HG03571 (cell line): Measurements from ENCODE around the gene NRSN2.
"Not testable (repeated sequence)": the region's sequence is repeated elsewhere in the genome, so short reads cannot be mapped to it uniquely, and the experiment has no call there.

Source experiments
- ATAC-seq: cut with Tn5 transposase; IDR thresholded peaks from one replicate; pipeline ENCODE4 v1.9.1; 2021; ENCODE audit not compliant: unreplicated experiment

The NRSN2 gene

GRCh38 chr20:353166-353565 lies 6.3 kb downstream of the NRSN2 start:
- ATAC-seq = no peak

GRCh38 chr20:354298-354977 lies 7.5 kb downstream of the NRSN2 start:
- ATAC-seq = peak; percentile 75

- ATAC-seq = not testable (repeated sequence)
These were observed 9.2 kb downstream of the NRSN2 start for GRCh38 chr20:356154-356553.

GRCh38 chr20:356745-357144 lies 9.8 kb downstream of the NRSN2 start:
- no peak for ATAC-seq

GRCh38 chr20:358891-359555 lies 12.1 kb downstream of the NRSN2 start:
- no peak for ATAC-seq

GRCh38 chr20:361561-361960 lies 14.7 kb downstream of the NRSN2 start:
- ATAC-seq = no peak

GRCh38 chr20:362271-363254 lies 15.7 kb downstream of the NRSN2 start:
- no peak for ATAC-seq

- no peak for ATAC-seq
These were observed 16.6 kb downstream of the NRSN2 start for GRCh38 chr20:363319-364078.

- no peak for ATAC-seq
These were observed 18.2 kb downstream of the NRSN2 start for GRCh38 chr20:364905-365794.

GRCh38 chr20:366041-366718 lies 19.3 kb downstream of the NRSN2 start:
- ATAC-seq = no peak

GRCh38 chr20:366719-367485 lies 20.0 kb downstream of the NRSN2 start:
- ATAC-seq = no peak

- no peak for ATAC-seq
These were observed 20.6 kb downstream of the NRSN2 start for GRCh38 chr20:367486-367887.

GRCh38 chr20:368915-369314 lies 22.0 kb downstream of the NRSN2 start:
- ATAC-seq = no peak

- no peak for ATAC-seq
These were observed 23.3 kb downstream of the NRSN2 start for GRCh38 chr20:370151-370600.

- ATAC-seq = no peak
These were observed 24.3 kb downstream of the NRSN2 start for GRCh38 chr20:370977-371754.

- no peak for ATAC-seq
These were observed 25.0 kb downstream of the NRSN2 start for GRCh38 chr20:371755-372542.

- not testable (repeated sequence) for ATAC-seq
These were observed 25.7 kb downstream of the NRSN2 start for GRCh38 chr20:372543-373082.
